Measurements from ENCODE around the gene ZNF385D.

- TF ChIP-seq CTCF (conservative IDR thresholded peaks at IDR 0.05; ENCODE audit: low read depth, low read length): no peak
- no peak for TF ChIP-seq EZH2 (IDR thresholded peaks at IDR 0.05; ENCODE audit: borderline replicate concordance, low read depth, low read length, poor library complexity, severe bottlenecking)
Observed at GRCh38 chr3:21540265-21540664, 210.7 kb downstream of the ZNF385D start.
